Neural cell (in vitro differentiated cells): ENCODE data around the gene TAF1L.
"Not testable (repeated sequence)": the region's sequence is repeated elsewhere in the genome, so short reads cannot be mapped to it uniquely, and the experiment has no call there.

ENCODE experiments used
- EP300 ChIP-seq: fragments of 450-650 bp; conservative IDR thresholded peaks from 2 replicates; pipeline ENCODE4 v1.6.1; 2014; ENCODE audit warnings: antibody characterized with exemption, mild to moderate bottlenecking, moderate library complexity; ENCODE audit not compliant: poor library complexity, severe bottlenecking
- EZH2 ChIP-seq: fragments of 200-600, 300-800 bp; shearing (Covaris generic), sonication (generic); IDR thresholded peaks from 2 replicates; pipeline ENCODE4 v1.6.1; 2014; ENCODE audit warnings: antibody characterized with exemption, low read length, borderline replicate concordance, mild to moderate bottlenecking; ENCODE audit not compliant: insufficient read depth, poor library complexity, severe bottlenecking
- MXI1 ChIP-seq: fragments of 450-650 bp; conservative IDR thresholded peaks from 2 replicates; pipeline ENCODE4 v1.6.1; 2014; ENCODE audit warnings: antibody characterized with exemption, mild to moderate bottlenecking; ENCODE audit not compliant: poor library complexity, severe bottlenecking
- POLR2AphosphoS5 ChIP-seq: IDR thresholded peaks from 2 replicates; pipeline ENCODE4 v1.6.1; 2012
- SMC3 ChIP-seq: fragments of 450-650 bp; conservative IDR thresholded peaks from 2 replicates; pipeline ENCODE4 v1.6.1; 2014; ENCODE audit warnings: antibody characterized with exemption, mild to moderate bottlenecking, moderate library complexity; ENCODE audit not compliant: poor library complexity
- TF ChIP-seq, protein P1 (sequence below): fragments of 450-650 bp; IDR thresholded peaks from 2 replicates; pipeline ENCODE4 v1.5.1; 2014; ENCODE audit warnings: antibody characterized with exemption, mild to moderate bottlenecking, moderate library complexity; ENCODE audit not compliant: poor library complexity, severe bottlenecking
- TF ChIP-seq, protein P2 (sequence below): IDR thresholded peaks from 2 replicates; pipeline ENCODE4 v1.6.1; 2012; ENCODE audit warnings: borderline replicate concordance

DNA sequence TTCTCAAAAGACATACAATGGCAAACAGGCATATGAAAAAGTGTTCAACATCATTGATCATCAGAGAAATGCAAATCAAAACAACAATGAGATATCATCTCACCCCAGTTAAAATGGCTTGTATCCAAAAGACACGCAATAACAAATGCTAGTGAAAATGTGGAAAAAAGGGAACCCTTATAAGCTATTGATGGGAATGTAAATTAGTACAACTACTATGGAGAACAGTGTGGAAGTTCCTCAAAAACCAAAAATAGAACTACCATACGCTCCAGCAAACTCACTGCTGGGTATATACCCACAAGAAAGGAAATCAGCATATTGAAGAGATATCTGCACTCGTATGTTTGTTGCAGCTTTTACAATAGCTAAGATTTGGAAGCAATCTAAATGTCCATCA is 36.4 kb downstream of the TAF1L start:
- TF ChIP-seq, protein P1, sequence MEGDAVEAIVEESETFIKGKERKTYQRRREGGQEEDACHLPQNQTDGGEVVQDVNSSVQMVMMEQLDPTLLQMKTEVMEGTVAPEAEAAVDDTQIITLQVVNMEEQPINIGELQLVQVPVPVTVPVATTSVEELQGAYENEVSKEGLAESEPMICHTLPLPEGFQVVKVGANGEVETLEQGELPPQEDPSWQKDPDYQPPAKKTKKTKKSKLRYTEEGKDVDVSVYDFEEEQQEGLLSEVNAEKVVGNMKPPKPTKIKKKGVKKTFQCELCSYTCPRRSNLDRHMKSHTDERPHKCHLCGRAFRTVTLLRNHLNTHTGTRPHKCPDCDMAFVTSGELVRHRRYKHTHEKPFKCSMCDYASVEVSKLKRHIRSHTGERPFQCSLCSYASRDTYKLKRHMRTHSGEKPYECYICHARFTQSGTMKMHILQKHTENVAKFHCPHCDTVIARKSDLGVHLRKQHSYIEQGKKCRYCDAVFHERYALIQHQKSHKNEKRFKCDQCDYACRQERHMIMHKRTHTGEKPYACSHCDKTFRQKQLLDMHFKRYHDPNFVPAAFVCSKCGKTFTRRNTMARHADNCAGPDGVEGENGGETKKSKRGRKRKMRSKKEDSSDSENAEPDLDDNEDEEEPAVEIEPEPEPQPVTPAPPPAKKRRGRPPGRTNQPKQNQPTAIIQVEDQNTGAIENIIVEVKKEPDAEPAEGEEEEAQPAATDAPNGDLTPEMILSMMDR, result not testable (repeated sequence)
- TF ChIP-seq EZH2, MXI1, EP300, SMC3, POLR2AphosphoS5: not testable (repeated sequence)
- TF ChIP-seq, protein P2, sequence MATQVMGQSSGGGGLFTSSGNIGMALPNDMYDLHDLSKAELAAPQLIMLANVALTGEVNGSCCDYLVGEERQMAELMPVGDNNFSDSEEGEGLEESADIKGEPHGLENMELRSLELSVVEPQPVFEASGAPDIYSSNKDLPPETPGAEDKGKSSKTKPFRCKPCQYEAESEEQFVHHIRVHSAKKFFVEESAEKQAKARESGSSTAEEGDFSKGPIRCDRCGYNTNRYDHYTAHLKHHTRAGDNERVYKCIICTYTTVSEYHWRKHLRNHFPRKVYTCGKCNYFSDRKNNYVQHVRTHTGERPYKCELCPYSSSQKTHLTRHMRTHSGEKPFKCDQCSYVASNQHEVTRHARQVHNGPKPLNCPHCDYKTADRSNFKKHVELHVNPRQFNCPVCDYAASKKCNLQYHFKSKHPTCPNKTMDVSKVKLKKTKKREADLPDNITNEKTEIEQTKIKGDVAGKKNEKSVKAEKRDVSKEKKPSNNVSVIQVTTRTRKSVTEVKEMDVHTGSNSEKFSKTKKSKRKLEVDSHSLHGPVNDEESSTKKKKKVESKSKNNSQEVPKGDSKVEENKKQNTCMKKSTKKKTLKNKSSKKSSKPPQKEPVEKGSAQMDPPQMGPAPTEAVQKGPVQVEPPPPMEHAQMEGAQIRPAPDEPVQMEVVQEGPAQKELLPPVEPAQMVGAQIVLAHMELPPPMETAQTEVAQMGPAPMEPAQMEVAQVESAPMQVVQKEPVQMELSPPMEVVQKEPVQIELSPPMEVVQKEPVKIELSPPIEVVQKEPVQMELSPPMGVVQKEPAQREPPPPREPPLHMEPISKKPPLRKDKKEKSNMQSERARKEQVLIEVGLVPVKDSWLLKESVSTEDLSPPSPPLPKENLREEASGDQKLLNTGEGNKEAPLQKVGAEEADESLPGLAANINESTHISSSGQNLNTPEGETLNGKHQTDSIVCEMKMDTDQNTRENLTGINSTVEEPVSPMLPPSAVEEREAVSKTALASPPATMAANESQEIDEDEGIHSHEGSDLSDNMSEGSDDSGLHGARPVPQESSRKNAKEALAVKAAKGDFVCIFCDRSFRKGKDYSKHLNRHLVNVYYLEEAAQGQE, result not testable (repeated sequence)
